CD4-positive, alpha-beta T cell treated with Interferon gamma for 1 hour (primary cell): ENCODE results near the gene WNT2.
"Not testable (repeated sequence)": the region's sequence is repeated elsewhere in the genome, so short reads cannot be mapped to it uniquely, and the experiment has no call there.

ENCODE experiments used
- DNase-seq: peaks from one replicate; pipeline ENCODE4 v3.0.0-alpha.2; 2020

The WNT2 gene

GRCh38 chr7:117259615-117260014 is 63.2 kb downstream of the WNT2 start:
- no peak for DNase-seq

- DNase-seq, result no peak
Observed at GRCh38 chr7:117251687-117252086, 71.2 kb downstream of the WNT2 start.

- no peak for DNase-seq
Observed at GRCh38 chr7:117250801-117251200, 72.1 kb downstream of the WNT2 start.

- no peak for DNase-seq
Observed at GRCh38 chr7:117250245-117250644, 72.6 kb downstream of the WNT2 start.

- DNase-seq, result no peak
Observed at GRCh38 chr7:117249696-117250095, 73.2 kb downstream of the WNT2 start.

GRCh38 chr7:117248829-117249228 is 74.0 kb downstream of the WNT2 start:
- no peak for DNase-seq

- DNase-seq, result no peak
Observed at GRCh38 chr7:117247809-117248208, 75.0 kb downstream of the WNT2 start.

- DNase-seq, result not testable (repeated sequence)
Observed at GRCh38 chr7:117245703-117246102, 77.2 kb downstream of the WNT2 start.

- no peak for DNase-seq
Observed at GRCh38 chr7:117243390-117243789, 79.5 kb downstream of the WNT2 start.

GRCh38 chr7:117241088-117241487 is 81.8 kb downstream of the WNT2 start:
- no peak for DNase-seq

- no peak for DNase-seq
Observed at GRCh38 chr7:117238937-117239336, 83.9 kb downstream of the WNT2 start.

- no peak for DNase-seq
Observed at GRCh38 chr7:117238472-117238871, 84.4 kb downstream of the WNT2 start.

- DNase-seq, result no peak
Observed at GRCh38 chr7:117237646-117238045, 85.2 kb downstream of the WNT2 start.

GRCh38 chr7:117231047-117231359 is 91.9 kb downstream of the WNT2 start:
- DNase-seq, result no peak

GRCh38 chr7:117230276-117231046 is 92.4 kb downstream of the WNT2 start:
- no peak for DNase-seq

GRCh38 chr7:117229350-117229749 is 93.5 kb downstream of the WNT2 start:
- no peak for DNase-seq

GRCh38 chr7:117227091-117227490 is 95.8 kb downstream of the WNT2 start:
- no peak for DNase-seq

GRCh38 chr7:117225536-117225935 is 97.3 kb downstream of the WNT2 start:
- no peak for DNase-seq
